Esophagus muscularis mucosa (tissue), 3 donors: ENCODE results near the gene ARID5B.

Experiments used
- CTCF ChIP-seq, 3 experiments: fragments of 200-600 bp in 2 of 3; fragments of 450-650 bp in 1 of 3; sonication (generic) in 2 of 3; IDR thresholded peaks; one replicate each; pipeline ENCODE4 v1.5.1; 2017 to 2019; ENCODE audit warnings: antibody characterized with exemption in 3 of 3, mild to moderate bottlenecking in 2 of 3, moderate library complexity in 1 of 3
- POLR2A ChIP-seq: fragments of 450-650 bp; IDR thresholded peaks from one replicate; pipeline ENCODE4 v1.6.1; 2017; ENCODE audit warnings: antibody characterized with exemption, moderate library complexity, mild to moderate bottlenecking, low read depth

GRCh38 chr10:62023329-62023728 lies 121.8 kb downstream of the ARID5B start:
- TF ChIP-seq CTCF (IDR thresholded peaks at IDR 0.05) = no peak
- no peak for TF ChIP-seq POLR2A
